Activated CD4-positive, alpha-beta T cell treated with anti-CD3 and anti-CD28 coated beads for 4 hours (primary cell): ENCODE results near the gene TCP11L1.
"Not testable (repeated sequence)": the region's sequence is repeated elsewhere in the genome, so short reads cannot be mapped to it uniquely, and the experiment has no call there.

Source experiments
- DNase-seq, 2 donors: peaks; one replicate each; pipeline ENCODE4 v3.0.0-alpha.2; 2020

TCP11L1 gene

GRCh38 chr11:33033493-33033892 lies 5.9 kb upstream of the TCP11L1 start:
- no peak for DNase-seq

GRCh38 chr11:33035011-33035410 lies 4.4 kb upstream of the TCP11L1 start:
- no peak for DNase-seq

GRCh38 chr11:33040033-33040861 lies 875 bp downstream of the TCP11L1 start:
- peak; percentile 11 to 34 for DNase-seq

- DNase-seq, result no peak
Observed at GRCh38 chr11:33040862-33041453, 1.6 kb downstream of the TCP11L1 start.

GRCh38 chr11:33043221-33043830 lies 4.0 kb downstream of the TCP11L1 start:
- no peak for DNase-seq

GRCh38 chr11:33044285-33044756 lies 4.9 kb downstream of the TCP11L1 start:
- DNase-seq, result no peak

GRCh38 chr11:33045551-33046255 lies 6.3 kb downstream of the TCP11L1 start:
- no peak for DNase-seq

- DNase-seq, result not testable (repeated sequence)
Observed at GRCh38 chr11:33048701-33049100, 9.3 kb downstream of the TCP11L1 start.

- not testable (repeated sequence) for DNase-seq
Observed at GRCh38 chr11:33049565-33050408, 10.4 kb downstream of the TCP11L1 start.

- DNase-seq, result no peak
Observed at GRCh38 chr11:33052231-33052630, 12.9 kb downstream of the TCP11L1 start.

GRCh38 chr11:33055375-33055774 lies 16.0 kb downstream of the TCP11L1 start:
- no peak for DNase-seq

GRCh38 chr11:33057284-33057683 lies 17.9 kb downstream of the TCP11L1 start:
- no peak for DNase-seq

- DNase-seq, result no peak
Observed at GRCh38 chr11:33059331-33060007, 20.1 kb downstream of the TCP11L1 start.

- no peak for DNase-seq
Observed at GRCh38 chr11:33060271-33060670, 20.9 kb downstream of the TCP11L1 start.

GRCh38 chr11:33062137-33062536 lies 22.8 kb downstream of the TCP11L1 start:
- DNase-seq, result no peak

- no peak for DNase-seq
Observed at GRCh38 chr11:33063326-33063881, 24.0 kb downstream of the TCP11L1 start.

- DNase-seq, result no peak
Observed at GRCh38 chr11:33064033-33064825, 24.9 kb downstream of the TCP11L1 start.

GRCh38 chr11:33064866-33065265 lies 25.5 kb downstream of the TCP11L1 start:
- DNase-seq, result no peak

GRCh38 chr11:33065445-33066178 lies 26.2 kb downstream of the TCP11L1 start:
- peak; percentile 66 to 74 for DNase-seq

- no peak for DNase-seq
Observed at GRCh38 chr11:33067294-33067693, 27.9 kb downstream of the TCP11L1 start.
